ENCODE results near the gene ACOXL.

ACOXL gene

DNA sequence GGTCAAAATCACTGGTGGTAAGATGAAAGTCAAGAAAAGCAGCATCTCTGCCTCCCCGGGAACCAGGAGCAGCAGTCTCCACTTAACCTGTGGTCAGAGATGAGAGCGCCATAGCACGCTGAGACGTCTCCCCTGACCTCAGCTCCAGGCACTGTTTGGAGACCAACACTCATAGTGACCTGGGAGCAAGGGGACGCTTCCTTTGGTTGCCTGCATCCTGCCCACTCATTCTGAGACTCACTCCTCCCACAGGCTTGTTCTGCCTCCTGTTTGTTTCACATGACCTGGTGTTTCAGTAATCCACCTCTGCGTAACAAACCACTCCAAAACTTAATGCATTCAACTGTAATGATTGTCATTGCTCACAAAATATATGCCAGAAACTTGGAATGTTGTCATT, 139.3 kb downstream of the ACOXL start:
- no peak overlapping the region for H3K4me3 ChIP-seq (ENCODE audit: insufficient read depth, low read depth, low read length)
- H3K27me3 ChIP-seq (ENCODE audit: control insufficient read depth, insufficient read depth, low read length, poor library complexity, severe bottlenecking) = no peaks in the 10 kb centered on the region
- H3K36me3 ChIP-seq (ENCODE audit: control insufficient read depth, insufficient read depth, low read length) = no peaks in the 10 kb centered on the region
- H3K4me1 ChIP-seq (ENCODE audit: control insufficient read depth, insufficient read depth, low read length) = peaks cover 11% of the 10 kb centered on the region
- H3K9me3 ChIP-seq (ENCODE audit: control insufficient read depth, low read length) = no peaks in the 10 kb centered on the region
- H3K27ac ChIP-seq (ENCODE audit: insufficient read depth, low read depth, low read length, poor library complexity, severe bottlenecking) = no peak overlapping the region
- 93 to 95% methylated on average over 6 of the region's 6 CpGs for WGBS, 2 experiments

DNA sequence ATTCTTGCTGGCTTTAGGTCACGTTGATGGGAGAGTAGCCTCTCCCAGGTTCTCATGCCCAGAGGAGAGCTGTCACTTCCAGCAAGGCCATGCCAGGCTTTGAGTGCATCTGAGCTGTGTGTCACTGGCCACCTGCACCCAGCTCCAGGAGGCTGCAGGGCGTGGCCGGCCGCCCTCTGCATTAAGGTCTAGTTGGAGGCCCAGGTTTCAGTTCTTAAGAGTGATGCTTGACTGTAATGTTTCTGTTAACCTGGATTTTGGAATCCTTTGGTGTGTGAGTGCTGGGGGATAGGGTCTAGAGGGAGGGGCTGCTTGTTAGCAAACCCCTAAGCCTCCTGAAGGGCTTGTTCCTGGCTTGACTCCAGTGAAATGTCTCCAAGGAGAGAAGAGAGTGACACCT, 140.1 kb downstream of the ACOXL start:
- Histone ChIP-seq H3K27ac (ENCODE audit: insufficient read depth, low read depth, low read length, poor library complexity, severe bottlenecking) (no peak overlapping the region), H3K27me3 (ENCODE audit: control insufficient read depth, insufficient read depth, low read length, poor library complexity, severe bottlenecking) (no peaks in the 10 kb centered on the region), H3K9me3 (ENCODE audit: control insufficient read depth, low read length) (no peaks in the 10 kb centered on the region), H3K4me3 (ENCODE audit: insufficient read depth, low read depth, low read length) (no peak overlapping the region), H3K4me1 (ENCODE audit: control insufficient read depth, insufficient read depth, low read length) (peaks cover 8% of the 10 kb centered on the region), H3K36me3 (ENCODE audit: control insufficient read depth, insufficient read depth, low read length) (no peaks in the 10 kb centered on the region)
- WGBS, 2 experiments = 86 to 95% methylated on average over 4 of the region's 4 CpGs

DNA sequence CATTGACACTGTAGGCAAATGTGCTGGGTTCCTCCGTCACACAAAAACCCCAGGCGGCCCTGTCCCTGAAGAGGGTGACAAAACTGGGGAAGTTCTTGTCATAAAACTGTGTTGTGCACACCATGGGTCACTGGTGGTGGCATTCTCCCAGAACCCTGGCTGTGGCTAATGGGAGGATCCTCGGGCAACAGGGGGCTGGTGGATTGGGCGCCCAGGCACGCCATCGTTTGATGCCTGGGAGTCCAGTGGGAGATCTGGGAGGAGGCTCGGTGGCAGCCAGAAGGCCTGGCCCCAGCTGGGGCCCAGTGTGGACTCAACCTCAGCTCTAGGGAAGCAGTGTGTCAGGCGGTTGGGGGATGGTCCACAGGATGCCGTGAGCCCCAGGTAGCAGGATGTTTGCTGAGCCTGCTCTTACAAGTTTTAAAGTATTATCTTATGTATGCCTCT, 140.7 kb downstream of the ACOXL start:
- Histone ChIP-seq H3K9me3 (ENCODE audit: control insufficient read depth, low read length) (no peaks in the 10 kb centered on the region), H3K27ac (ENCODE audit: insufficient read depth, low read depth, low read length, poor library complexity, severe bottlenecking) (no peak overlapping the region), H3K27me3 (ENCODE audit: control insufficient read depth, insufficient read depth, low read length, poor library complexity, severe bottlenecking) (no peaks in the 10 kb centered on the region), H3K4me3 (ENCODE audit: insufficient read depth, low read depth, low read length) (no peak overlapping the region), H3K36me3 (ENCODE audit: control insufficient read depth, insufficient read depth, low read length) (no peaks in the 10 kb centered on the region), H3K4me1 (ENCODE audit: control insufficient read depth, insufficient read depth, low read length) (peaks cover 8% of the 10 kb centered on the region)
- 89 to 91% methylated on average over 9 of the region's 9 CpGs for WGBS, 2 experiments

DNA sequence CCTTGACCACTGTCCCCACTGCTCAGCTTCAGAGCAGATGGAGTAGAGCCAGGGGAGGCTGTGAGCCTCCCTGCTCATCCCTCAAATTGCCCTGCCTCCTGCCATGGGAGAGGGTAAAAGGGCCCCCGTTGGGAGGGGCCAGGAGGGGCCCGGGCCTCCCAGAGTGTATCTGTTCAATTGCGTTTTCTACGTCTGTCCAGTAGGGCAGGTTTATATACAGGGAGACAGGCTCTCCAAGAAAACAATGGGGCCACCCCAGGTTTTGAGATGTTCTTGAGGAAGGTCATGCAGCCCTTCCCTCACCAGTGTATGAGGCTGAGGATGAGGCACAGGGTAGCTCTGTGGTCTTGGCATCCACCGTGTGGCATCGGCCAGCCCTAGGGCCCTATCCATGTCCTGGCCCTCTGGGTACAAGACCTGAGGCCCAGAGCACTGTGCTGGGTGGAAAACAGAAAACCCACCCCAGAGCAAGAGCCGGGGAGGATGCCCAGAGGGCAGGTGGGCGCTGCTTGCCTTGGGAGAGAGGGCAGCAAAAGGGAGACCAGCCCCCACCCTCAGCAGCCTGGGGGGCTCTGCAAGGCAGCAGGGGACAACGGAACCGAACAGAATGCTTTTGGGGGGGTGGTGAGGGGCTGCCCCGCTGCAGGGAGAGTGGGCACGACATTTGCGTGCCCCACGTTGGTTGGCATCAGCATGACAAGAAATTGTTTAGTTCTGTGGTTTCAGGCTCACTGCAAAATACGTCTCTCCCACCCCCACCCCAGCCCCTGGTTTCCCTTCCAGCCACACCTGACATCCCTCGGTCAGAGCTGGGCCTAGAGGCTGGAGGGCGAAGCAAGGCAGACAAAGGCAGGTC, 141.5 kb downstream of the ACOXL start:
- 89 to 94% methylated on average over 17 of the region's 17 CpGs for WGBS, 2 experiments
- H3K4me3 ChIP-seq (ENCODE audit: insufficient read depth, low read depth, low read length) = no peak overlapping the region
- no peaks in the 10 kb centered on the region for H3K36me3 ChIP-seq (ENCODE audit: control insufficient read depth, insufficient read depth, low read length)
- no peaks in the 10 kb centered on the region for H3K27me3 ChIP-seq (ENCODE audit: control insufficient read depth, insufficient read depth, low read length, poor library complexity, severe bottlenecking)
- peaks cover 8% of the 10 kb centered on the region for H3K4me1 ChIP-seq (ENCODE audit: control insufficient read depth, insufficient read depth, low read length)
- no peak overlapping the region for H3K27ac ChIP-seq (ENCODE audit: insufficient read depth, low read depth, low read length, poor library complexity, severe bottlenecking)
- H3K9me3 ChIP-seq (ENCODE audit: control insufficient read depth, low read length) = no peaks in the 10 kb centered on the region

DNA sequence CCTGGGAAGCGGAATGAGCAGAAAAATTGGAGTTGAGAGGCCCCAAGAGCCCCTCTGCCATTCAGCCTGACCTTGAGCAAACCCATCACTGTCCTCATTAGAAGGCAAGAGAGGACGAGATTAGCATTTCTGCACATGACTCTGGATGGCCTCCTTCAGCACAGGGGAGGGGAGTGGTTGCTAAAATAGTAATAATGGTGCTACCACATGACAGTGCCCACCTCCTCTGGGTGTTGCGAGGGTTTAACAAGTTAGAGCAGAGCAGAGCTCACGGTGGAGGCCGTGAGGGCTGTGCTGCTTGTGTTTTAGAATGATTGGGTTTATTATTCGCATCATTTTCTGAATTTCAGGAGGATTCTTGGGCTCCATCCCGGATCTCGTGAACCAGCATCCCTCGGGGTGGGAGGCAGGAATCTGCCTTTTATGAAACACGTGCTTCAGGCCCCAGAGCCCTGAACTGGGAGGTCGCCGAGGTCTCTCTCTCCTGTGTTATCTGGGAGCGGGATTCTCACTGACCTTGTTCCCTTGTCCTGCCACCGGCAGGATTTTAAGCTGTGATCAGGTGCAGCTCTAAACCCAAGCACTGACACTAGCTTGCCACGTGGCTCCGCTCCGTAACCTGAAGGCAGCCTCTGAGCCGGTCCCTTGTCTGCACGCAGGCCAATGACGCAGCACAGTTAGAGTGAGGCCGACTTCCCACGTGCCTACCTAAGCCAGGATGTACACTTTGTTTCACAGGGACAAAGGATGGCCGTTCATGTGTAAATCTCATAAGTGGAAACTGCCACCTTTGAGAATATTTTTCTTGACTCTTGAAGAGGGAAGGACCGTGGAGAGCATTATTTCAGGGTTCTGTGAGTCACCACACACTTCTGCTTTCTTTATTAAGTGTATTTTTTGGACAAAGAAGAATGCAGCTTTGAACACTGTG, 142.3 kb downstream of the ACOXL start:
- 89 to 90% methylated on average over 24 of the region's 24 CpGs for WGBS, 2 experiments
- Histone ChIP-seq H3K4me1 (ENCODE audit: control insufficient read depth, insufficient read depth, low read length) (peaks cover 2% of the 10 kb centered on the region), H3K27me3 (ENCODE audit: control insufficient read depth, insufficient read depth, low read length, poor library complexity, severe bottlenecking) (no peaks in the 10 kb centered on the region), H3K9me3 (ENCODE audit: control insufficient read depth, low read length) (no peaks in the 10 kb centered on the region), H3K27ac (ENCODE audit: insufficient read depth, low read depth, low read length, poor library complexity, severe bottlenecking) (no peak overlapping the region), H3K4me3 (ENCODE audit: insufficient read depth, low read depth, low read length) (no peak overlapping the region), H3K36me3 (ENCODE audit: control insufficient read depth, insufficient read depth, low read length) (no peaks in the 10 kb centered on the region)

DNA sequence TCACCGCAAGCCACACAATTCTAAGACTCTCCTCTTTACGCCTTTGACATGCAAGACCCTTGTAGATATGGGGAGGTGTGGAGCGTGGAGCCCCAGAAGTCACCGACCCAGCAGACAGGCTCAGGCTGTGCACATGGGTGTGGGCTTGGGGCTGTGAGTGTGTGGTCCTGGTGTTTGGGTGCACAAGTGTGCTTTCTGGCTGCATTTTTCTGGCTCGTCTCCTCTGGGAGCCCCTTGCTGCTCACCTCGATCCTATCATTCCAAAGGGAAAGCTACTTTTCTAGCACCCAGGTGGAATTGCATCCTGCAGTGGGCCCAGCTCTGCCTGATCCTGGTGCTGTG, 143.0 kb downstream of the ACOXL start:
- 92 to 93% methylated on average over 6 of the region's 6 CpGs for WGBS, 2 experiments
- Histone ChIP-seq H3K36me3 (ENCODE audit: control insufficient read depth, insufficient read depth, low read length) (no peaks in the 10 kb centered on the region), H3K4me1 (ENCODE audit: control insufficient read depth, insufficient read depth, low read length) (peaks cover 2% of the 10 kb centered on the region), H3K27me3 (ENCODE audit: control insufficient read depth, insufficient read depth, low read length, poor library complexity, severe bottlenecking) (no peaks in the 10 kb centered on the region), H3K9me3 (ENCODE audit: control insufficient read depth, low read length) (no peaks in the 10 kb centered on the region), H3K4me3 (ENCODE audit: insufficient read depth, low read depth, low read length) (no peak overlapping the region), H3K27ac (ENCODE audit: insufficient read depth, low read depth, low read length, poor library complexity, severe bottlenecking) (no peak overlapping the region)

DNA sequence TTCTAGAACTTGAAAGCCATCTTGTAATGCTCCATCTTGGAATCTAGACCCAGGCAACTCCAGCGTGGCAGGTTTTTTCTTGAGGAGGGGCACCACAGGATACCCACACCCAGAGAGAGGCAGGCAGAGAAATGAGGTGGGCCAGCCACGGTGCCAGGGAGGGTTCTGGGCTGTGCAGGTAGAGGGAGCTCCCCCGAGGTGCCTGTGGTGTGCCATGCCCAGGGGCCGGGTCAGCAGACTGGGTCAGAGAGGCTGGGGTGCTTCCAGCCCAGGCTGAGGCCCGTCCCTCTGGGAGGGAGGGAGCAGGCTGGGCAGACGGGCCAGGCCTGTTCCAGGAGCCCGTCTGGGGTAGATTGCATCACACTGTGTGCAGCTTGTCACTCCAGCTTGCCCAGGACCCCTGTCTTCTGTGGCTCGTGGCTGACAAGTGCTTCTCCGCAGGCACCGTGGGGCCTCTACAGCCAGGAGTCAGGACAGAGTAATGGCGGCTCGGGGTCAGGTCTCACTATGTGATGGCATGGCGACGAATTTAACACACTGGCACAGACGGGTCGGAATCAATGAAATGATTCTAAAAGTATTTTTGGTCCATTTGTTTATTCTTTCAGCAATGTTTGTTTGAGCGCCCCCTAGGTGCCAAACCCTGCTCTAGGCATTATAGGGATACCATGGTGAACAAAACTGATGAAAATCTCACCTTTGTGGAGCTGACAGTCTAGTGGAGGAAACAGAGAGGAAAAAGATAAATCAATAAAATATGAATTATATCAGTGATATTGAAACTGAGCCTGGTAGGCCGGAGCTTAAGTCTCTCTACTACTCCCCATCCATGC, 144.0 kb downstream of the ACOXL start:
- 92% methylated on average over 18 of the region's 18 CpGs for WGBS, 2 experiments
- Histone ChIP-seq H3K4me1 (ENCODE audit: control insufficient read depth, insufficient read depth, low read length) (peaks cover 2% of the 10 kb centered on the region), H3K9me3 (ENCODE audit: control insufficient read depth, low read length) (no peaks in the 10 kb centered on the region), H3K36me3 (ENCODE audit: control insufficient read depth, insufficient read depth, low read length) (no peaks in the 10 kb centered on the region), H3K4me3 (ENCODE audit: insufficient read depth, low read depth, low read length) (no peak overlapping the region), H3K27ac (ENCODE audit: insufficient read depth, low read depth, low read length, poor library complexity, severe bottlenecking) (no peak overlapping the region), H3K27me3 (ENCODE audit: control insufficient read depth, insufficient read depth, low read length, poor library complexity, severe bottlenecking) (no peaks in the 10 kb centered on the region)

DNA sequence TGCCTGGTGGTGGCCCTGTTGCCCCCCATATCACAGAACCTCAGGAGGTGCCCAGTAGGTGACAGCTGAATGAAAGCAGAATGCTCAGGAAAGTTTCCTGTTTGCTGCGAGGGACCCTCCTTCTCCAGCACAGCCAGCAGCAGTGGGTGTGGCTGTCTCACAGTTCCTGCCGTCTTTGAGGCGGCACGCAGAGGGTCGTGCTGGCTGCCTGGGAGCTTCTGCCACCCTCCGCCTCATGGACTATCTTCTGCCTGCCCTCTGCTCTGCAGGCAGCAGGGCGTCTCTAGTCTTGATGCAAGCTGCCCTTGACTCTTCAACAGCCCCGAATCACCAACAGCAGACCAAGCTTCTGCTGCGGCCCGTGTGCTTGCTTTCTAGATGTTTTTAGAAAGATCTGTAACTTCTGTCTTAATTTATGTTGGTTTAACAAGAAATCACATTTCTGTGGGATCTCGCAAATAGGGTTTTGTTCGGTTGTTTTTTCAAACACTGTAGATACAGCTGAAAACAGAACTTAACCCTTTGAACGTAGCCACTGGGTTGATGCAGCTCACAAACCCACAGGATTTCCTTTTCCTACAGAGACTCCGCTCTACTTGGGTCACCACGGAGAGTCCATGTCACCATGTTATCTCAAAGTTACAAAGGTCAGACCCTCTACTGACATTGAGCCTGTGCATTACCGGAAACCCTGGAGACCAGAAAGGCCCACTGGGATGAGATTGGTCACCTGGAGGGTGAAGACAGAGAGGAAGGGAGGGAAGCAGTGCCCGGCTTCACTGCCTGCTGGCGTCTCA, 144.9 kb downstream of the ACOXL start:
- peaks cover 2% of the 10 kb centered on the region for H3K4me1 ChIP-seq (ENCODE audit: control insufficient read depth, insufficient read depth, low read length)
- H3K27ac ChIP-seq (ENCODE audit: insufficient read depth, low read depth, low read length, poor library complexity, severe bottlenecking) = no peak overlapping the region
- 79 to 85% methylated on average over 17 to 18 of the region's 18 CpGs for WGBS, 2 experiments
- no peak overlapping the region for H3K4me3 ChIP-seq (ENCODE audit: insufficient read depth, low read depth, low read length)
- H3K9me3 ChIP-seq (ENCODE audit: control insufficient read depth, low read length) = no peaks in the 10 kb centered on the region
- no peaks in the 10 kb centered on the region for H3K36me3 ChIP-seq (ENCODE audit: control insufficient read depth, insufficient read depth, low read length)
- H3K27me3 ChIP-seq (ENCODE audit: control insufficient read depth, insufficient read depth, low read length, poor library complexity, severe bottlenecking) = no peaks in the 10 kb centered on the region

DNA sequence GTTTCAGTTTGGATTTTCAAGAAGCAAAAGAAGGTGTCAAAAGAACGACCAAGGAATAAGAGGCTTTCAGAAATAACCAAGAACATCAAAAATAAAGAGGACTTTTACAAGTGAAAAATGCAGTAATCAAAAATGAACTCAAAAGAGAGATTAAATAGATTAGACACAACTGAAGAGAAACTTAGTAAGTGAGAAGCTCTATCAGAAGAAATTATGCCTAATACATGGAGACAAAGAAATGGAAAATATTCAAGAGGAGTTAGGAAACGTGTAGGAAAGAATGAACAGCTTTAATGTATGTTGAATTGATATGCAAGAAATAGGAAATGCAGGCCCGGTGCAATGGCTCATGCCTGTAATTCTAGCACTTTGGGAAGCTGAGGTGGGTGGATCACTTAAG, 145.8 kb downstream of the ACOXL start:
- Histone ChIP-seq H3K36me3 (ENCODE audit: control insufficient read depth, insufficient read depth, low read length) (no peaks in the 10 kb centered on the region), H3K4me1 (ENCODE audit: control insufficient read depth, insufficient read depth, low read length) (peaks cover 2% of the 10 kb centered on the region), H3K27me3 (ENCODE audit: control insufficient read depth, insufficient read depth, low read length, poor library complexity, severe bottlenecking) (no peaks in the 10 kb centered on the region), H3K9me3 (ENCODE audit: control insufficient read depth, low read length) (no peaks in the 10 kb centered on the region), H3K4me3 (ENCODE audit: insufficient read depth, low read depth, low read length) (no peak overlapping the region), H3K27ac (ENCODE audit: insufficient read depth, low read depth, low read length, poor library complexity, severe bottlenecking) (no peak overlapping the region)
- 86 to 94% methylated on average over 2 to 3 of the region's 3 CpGs for WGBS, 2 experiments

All from ectodermal cell (in vitro differentiated cells).